Left ventricle myocardium inferior (tissue), 1 donor: ENCODE results near the gene CRACR2A. TPM values are rescaled to one million over a fixed set of nuclear protein-coding genes. Genes with fewer than 3 reads are reported as not detected.

Experiments used
- DNase-seq: peaks from one replicate; pipeline ENCODE4 v3.0.0-alpha.2; 2020
- H3K27ac ChIP-seq: fragments of 200-600 bp; replicated peaks from 2 replicates; pipeline ENCODE4 v1.8.0; 2021
- H3K27me3 ChIP-seq: fragments of 200-600 bp; 2 replicates; pipeline ENCODE4 v1.8.0; 2021; ENCODE audit warnings: low read depth
- H3K36me3 ChIP-seq: fragments of 200-600 bp; 2 replicates; pipeline ENCODE4 v1.8.0; 2021
- H3K4me1 ChIP-seq: fragments of 200-600 bp; 2 replicates; pipeline ENCODE4 v1.8.0; 2021
- H3K4me3 ChIP-seq: fragments of 200-600 bp; 2 replicates; pipeline ENCODE4 v1.8.0; 2021; ENCODE audit warnings: mild to moderate bottlenecking, moderate library complexity
- H3K9me3 ChIP-seq: fragments of 200-600 bp; replicated peaks from 2 replicates; pipeline ENCODE4 v1.8.0; 2021
- intact Hi-C: fragments of 100-400 bp; cut with micrococcal nuclease; formaldehyde crosslinking; loops from one replicate; pipeline ENCODE4 v1.11.0; 2022
- total RNA-seq: library from RNA; stranded (reverse); fragmentation: NEBNext Ultra II Directional; extraction: Animal tissue kit (Norgen Biotek cat#: 25700); gene quantifications from one replicate; pipeline ENCODE4 v1.2.1, GENCODE V29; 2021
- TF ChIP-seq, protein P1 (sequence below): fragments of 200-600 bp; IDR thresholded peaks from 2 replicates; pipeline ENCODE4 v1.8.0; 2021; ENCODE audit warnings: antibody characterized with exemption, mild to moderate bottlenecking, borderline replicate concordance
- donor health status: DM: no; HTN: yes; CAD: no; lungs with severe emphysema.

CRACR2A gene
- total RNA-seq, 1 donor from 2014 or later = 7.6 TPM

DNA sequence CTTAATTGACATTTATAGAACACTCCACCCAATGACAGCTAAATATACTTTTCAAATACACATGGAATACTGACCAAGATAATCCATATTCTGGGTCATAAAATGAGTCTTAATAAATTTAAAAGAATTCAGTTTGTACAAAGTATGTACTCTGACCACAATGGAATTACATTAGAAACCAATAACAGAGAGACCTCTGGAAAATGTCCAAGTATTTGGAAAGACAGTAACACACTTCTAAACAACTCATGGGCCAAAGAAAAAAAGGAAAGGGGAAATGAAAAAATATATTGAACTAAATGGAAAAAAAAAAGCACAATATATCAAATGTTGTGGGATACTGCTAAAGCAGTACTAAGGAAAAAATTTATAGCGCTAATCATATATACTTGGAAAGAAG is 52.0 kb downstream of the CRACR2A start:
- Histone ChIP-seq H3K27me3 (no peaks in the 10 kb centered on the region), H3K9me3 (peaks cover 9% of the 10 kb centered on the region), H3K27ac (no peak overlapping the region), H3K36me3 (no peaks in the 10 kb centered on the region), H3K4me3 (no peak overlapping the region), H3K4me1 (peaks cover 13% of the 10 kb centered on the region)
- no peak for DNase-seq
- intact Hi-C loops = no loop called here
- TF ChIP-seq, protein P1, sequence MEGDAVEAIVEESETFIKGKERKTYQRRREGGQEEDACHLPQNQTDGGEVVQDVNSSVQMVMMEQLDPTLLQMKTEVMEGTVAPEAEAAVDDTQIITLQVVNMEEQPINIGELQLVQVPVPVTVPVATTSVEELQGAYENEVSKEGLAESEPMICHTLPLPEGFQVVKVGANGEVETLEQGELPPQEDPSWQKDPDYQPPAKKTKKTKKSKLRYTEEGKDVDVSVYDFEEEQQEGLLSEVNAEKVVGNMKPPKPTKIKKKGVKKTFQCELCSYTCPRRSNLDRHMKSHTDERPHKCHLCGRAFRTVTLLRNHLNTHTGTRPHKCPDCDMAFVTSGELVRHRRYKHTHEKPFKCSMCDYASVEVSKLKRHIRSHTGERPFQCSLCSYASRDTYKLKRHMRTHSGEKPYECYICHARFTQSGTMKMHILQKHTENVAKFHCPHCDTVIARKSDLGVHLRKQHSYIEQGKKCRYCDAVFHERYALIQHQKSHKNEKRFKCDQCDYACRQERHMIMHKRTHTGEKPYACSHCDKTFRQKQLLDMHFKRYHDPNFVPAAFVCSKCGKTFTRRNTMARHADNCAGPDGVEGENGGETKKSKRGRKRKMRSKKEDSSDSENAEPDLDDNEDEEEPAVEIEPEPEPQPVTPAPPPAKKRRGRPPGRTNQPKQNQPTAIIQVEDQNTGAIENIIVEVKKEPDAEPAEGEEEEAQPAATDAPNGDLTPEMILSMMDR = no peak

DNA sequence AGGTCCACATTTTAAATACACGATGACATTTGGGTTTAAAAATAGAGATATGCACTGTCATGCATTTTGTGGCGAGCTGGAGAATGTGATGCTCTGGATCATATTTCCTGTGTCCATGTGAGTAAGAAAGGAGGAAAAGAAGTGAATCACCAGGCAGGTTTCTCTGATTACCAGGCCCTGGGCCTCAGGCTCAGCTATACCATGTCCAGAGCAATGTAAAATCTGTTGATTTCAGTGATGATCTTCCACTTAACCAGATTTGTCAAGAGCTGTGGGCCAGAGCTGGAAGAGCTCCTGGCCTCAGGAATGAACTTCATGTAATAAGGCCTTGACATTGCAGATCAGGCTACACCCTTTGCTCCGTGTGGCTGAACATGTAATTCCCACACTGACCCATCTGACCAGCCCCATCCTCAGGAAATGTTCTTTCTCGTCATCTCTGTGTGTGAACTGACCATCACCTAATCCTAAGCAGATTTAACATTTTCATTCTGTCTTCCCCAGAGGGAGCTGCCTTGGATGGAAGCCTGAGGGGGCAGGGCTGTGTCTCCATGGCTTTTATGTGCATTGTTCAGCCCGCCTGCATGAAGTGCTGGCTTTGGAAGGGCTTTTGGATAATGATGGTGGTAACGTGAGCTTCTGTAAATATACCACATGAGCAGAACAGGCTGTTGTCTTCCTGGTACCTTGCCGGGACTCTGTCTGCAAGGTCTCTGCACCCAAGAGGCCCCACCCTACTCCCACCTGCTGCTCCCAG is 54.5 kb downstream of the CRACR2A start:
- Histone ChIP-seq H3K4me3 (no peak overlapping the region), H3K27ac (no peak overlapping the region)

DNA sequence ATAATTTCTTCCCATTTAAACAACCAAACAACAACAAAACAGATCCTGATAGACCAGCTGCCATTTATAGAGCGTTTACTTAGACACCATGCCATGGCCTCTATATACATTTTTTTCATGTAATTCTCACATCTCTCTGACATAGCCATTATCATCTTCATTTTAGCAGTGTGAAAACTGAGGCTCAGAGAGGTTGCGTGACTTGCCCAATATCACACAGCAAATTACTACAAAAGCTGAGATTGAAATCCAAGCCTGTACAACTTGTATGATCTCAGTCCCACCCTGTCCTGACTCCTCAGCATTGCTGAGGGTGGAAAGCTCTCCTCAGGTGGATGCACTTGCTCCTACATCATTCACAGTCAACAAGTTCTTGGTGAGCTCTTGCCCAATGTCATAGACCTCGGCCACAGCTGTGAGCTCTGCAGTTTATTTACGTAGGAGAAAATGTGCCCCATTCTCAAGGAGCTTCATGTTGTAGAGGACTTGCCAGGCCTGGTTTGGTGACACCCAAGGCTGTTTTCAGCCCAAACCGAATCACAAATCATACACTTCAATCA is 55.5 kb downstream of the CRACR2A start:
- intact Hi-C loops = no loop called here
- no peaks in the 10 kb centered on the region for H3K36me3 ChIP-seq
- H3K4me3 ChIP-seq = no peak overlapping the region
- no peaks in the 10 kb centered on the region for H3K27me3 ChIP-seq
- TF ChIP-seq, protein P1 = no peak
- H3K9me3 ChIP-seq = no peaks in the 10 kb centered on the region
- H3K27ac ChIP-seq = no peak overlapping the region
- no peak for DNase-seq
- H3K4me1 ChIP-seq = no peaks in the 10 kb centered on the region

More for the DNA sequence above, 54.5 kb downstream of the CRACR2A start:
- DNase-seq = no peak
- intact Hi-C loops = no loop called here
- H3K36me3 ChIP-seq = no peaks in the 10 kb centered on the region
- H3K4me1 ChIP-seq = no peaks in the 10 kb centered on the region
- H3K27me3 ChIP-seq = no peaks in the 10 kb centered on the region
- TF ChIP-seq, protein P1 = no peak
- H3K9me3 ChIP-seq = peaks cover 4% of the 10 kb centered on the region

DNA sequence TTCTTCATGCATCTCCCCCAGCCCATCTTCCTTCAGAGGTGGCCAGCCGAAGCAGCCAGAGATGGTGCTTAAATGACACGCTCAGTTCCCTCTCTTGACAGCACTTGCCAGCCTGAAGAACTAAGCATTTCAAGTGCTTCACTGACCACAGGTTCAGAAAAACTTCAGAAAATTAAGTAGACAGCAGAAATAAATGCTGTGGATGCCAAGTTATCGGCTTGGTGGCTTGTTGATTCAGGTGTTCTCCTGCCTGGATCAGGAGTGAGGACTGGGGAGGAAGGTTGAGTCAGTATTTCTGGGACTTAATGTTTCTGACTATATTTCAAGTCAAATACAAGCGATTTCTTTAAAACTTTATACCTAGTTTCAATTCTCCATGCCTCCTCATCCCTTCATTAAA is 58.2 kb downstream of the CRACR2A start:
- TF ChIP-seq, protein P1 = no peak
- peaks cover 8% of the 10 kb centered on the region for H3K9me3 ChIP-seq
- H3K4me3 ChIP-seq = no peak overlapping the region
- H3K36me3 ChIP-seq = no peaks in the 10 kb centered on the region
- H3K4me1 ChIP-seq = no peaks in the 10 kb centered on the region
- no peak overlapping the region for H3K27ac ChIP-seq
- no peak for DNase-seq
- intact Hi-C loops = no loop called here
- no peaks in the 10 kb centered on the region for H3K27me3 ChIP-seq

DNA sequence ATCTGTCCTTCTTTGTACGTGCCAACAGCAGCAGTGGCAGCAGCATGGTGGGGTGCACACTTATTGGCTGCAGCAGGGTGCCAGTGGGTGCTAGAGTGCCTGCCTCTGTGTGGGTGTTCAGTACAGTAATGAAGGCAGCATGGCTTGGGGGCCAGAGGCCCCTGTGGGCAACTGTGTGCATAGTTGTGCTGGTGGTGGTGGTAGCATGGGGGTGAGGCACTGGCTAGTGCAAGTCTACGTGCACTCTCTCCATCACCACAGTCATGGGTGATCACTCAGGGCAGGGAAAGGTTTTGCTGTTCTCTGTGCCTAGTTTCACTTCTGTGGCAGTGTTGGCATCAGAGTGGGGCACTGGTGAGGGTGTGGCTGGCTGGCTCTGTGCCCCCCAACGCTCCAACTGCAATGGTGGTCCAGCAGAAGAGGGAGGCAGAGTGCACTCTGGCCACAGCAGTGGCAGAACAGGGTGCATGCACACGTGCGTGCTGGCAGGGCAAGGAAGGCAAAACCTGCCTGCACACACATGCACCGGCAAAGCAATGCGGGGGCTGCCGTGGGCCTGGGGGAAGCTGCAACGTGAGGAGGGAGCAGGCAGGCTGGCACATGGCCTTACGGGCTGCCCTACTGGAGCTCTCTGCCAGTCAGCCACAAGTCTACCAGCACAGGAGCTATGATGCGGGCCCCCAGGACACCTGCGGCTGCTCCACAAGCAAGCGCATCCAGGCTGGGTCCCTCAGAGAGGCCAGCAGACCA is 60.1 kb downstream of the CRACR2A start:
- no peaks in the 10 kb centered on the region for H3K4me1 ChIP-seq
- peaks cover 13% of the 10 kb centered on the region for H3K9me3 ChIP-seq
- intact Hi-C loops = no loop called here

More for the DNA sequence above, 60.1 kb downstream of the CRACR2A start:
- TF ChIP-seq, protein P1 = no peak
- H3K4me3 ChIP-seq = no peak overlapping the region
- no peaks in the 10 kb centered on the region for H3K36me3 ChIP-seq
- no peak overlapping the region for H3K27ac ChIP-seq
- no peaks in the 10 kb centered on the region for H3K27me3 ChIP-seq
- DNase-seq = no peak
